HEK293 (cell line): Measurements from ENCODE around the gene CYP2A13.

Experiments used
- CTCF ChIA-PET: fragments of 350-600 bp; formaldehyde crosslinking; extraction: SDS; loops from one replicate; lab custom pipeline; 2021; ENCODE audit warnings: antibody characterized with exemption; lab: Yijun Ruan, JAX
- POLR2A ChIA-PET: fragments of 300-600 bp; formaldehyde crosslinking; extraction: SDS; loops from one replicate; lab custom pipeline; 2020; ENCODE audit warnings: antibody characterized with exemption, inconsistent platforms; lab: Yijun Ruan, JAX
- H3K27ac ChIP-seq: fragments of 200-500 bp; sonication (Bioruptor generic); 2 replicates; pipeline ENCODE4 v1.5.1; 2014; ENCODE audit warnings: low read depth, low read length, control low read depth, inconsistent platforms; ENCODE audit errors: extremely low read depth
- H3K36me3 ChIP-seq, 2 experiments: fragments of 200-500 bp in 1 of 2; sonication (Bioruptor generic) in 1 of 2; 1 replicate in 1 of 2; 2 replicates in 1 of 2; pipeline ENCODE4 v1.5.1; 2014 to 2017; ENCODE audit warnings: inconsistent platforms in 2 of 2, low read length in 2 of 2; ENCODE audit not compliant: control insufficient read depth in 2 of 2, insufficient read depth in 1 of 2
- H3K4me1 ChIP-seq: fragments of 200-500 bp; sonication (Bioruptor generic); 2 replicates; pipeline ENCODE4 v1.5.1; 2014; ENCODE audit warnings: mild to moderate bottlenecking, low read length, inconsistent platforms; ENCODE audit not compliant: control insufficient read depth, insufficient read depth
- H3K4me3 ChIP-seq: 2 replicates; pipeline ENCODE4 v1.5.1; 2011; ENCODE audit warnings: low read depth, mild to moderate bottlenecking, control low read depth, low read length, moderate library complexity
- H3K9me3 ChIP-seq: fragments of 200-500 bp; sonication (Bioruptor generic); 2 replicates; pipeline ENCODE4 v1.5.1; 2014; ENCODE audit warnings: low read depth, low read length, inconsistent platforms; ENCODE audit not compliant: control insufficient read depth, insufficient read depth
- GLI4 ChIP-seq: fragments of 450-650 bp; formaldehyde crosslinking; IDR thresholded peaks from 2 replicates; pipeline ENCODE4 v1.5.1; 2016; ENCODE audit warnings: missing biosample characterization, missing genetic modification characterization
- INSM2 ChIP-seq: fragments of 450-650 bp; formaldehyde crosslinking; IDR thresholded peaks from 2 replicates; pipeline ENCODE4 v1.5.1; 2016; ENCODE audit warnings: missing biosample characterization, missing genetic modification characterization
- OSR2 ChIP-seq: fragments of 450-650 bp; formaldehyde crosslinking; IDR thresholded peaks from 2 replicates; pipeline ENCODE4 v1.5.1; 2016; ENCODE audit warnings: missing biosample characterization, missing genetic modification characterization
- PRDM4 ChIP-seq: fragments of 450-650 bp; formaldehyde crosslinking; IDR thresholded peaks from 2 replicates; pipeline ENCODE4 v1.5.1; 2017; ENCODE audit warnings: missing biosample characterization, missing genetic modification characterization
- SETDB1 ChIP-seq: IDR thresholded peaks from one replicate; pipeline ENCODE4 v1.6.1; 2017; ENCODE audit warnings: mild to moderate bottlenecking, low read length, moderate library complexity, mixed read lengths; ENCODE audit not compliant: insufficient read length
- ZBTB1 ChIP-seq: fragments of 450-650 bp; formaldehyde crosslinking; IDR thresholded peaks from 2 replicates; pipeline ENCODE4 v1.5.1; 2016; ENCODE audit warnings: missing biosample characterization, missing genetic modification characterization
- ZBTB11 ChIP-seq: fragments of 450-650 bp; formaldehyde crosslinking; conservative IDR thresholded peaks from 2 replicates; pipeline ENCODE4 v1.5.1; 2016; ENCODE audit warnings: low read depth, missing biosample characterization, missing genetic modification characterization
- ZFP69B ChIP-seq: fragments of 450-650 bp; formaldehyde crosslinking; IDR thresholded peaks from 2 replicates; pipeline ENCODE4 v1.5.1; 2016; ENCODE audit warnings: missing biosample characterization, missing genetic modification characterization
- ZNF280D ChIP-seq: fragments of 450-650 bp; formaldehyde crosslinking; IDR thresholded peaks from 2 replicates; pipeline ENCODE4 v1.5.1; 2016; ENCODE audit warnings: missing biosample characterization, missing genetic modification characterization
- ZNF335 ChIP-seq: fragments of 450-650 bp; formaldehyde crosslinking; conservative IDR thresholded peaks from 2 replicates; pipeline ENCODE4 v1.5.1; 2016; ENCODE audit warnings: missing biosample characterization, missing genetic modification characterization
- ZNF404 ChIP-seq: fragments of 450-650 bp; formaldehyde crosslinking; IDR thresholded peaks from 2 replicates; pipeline ENCODE4 v1.5.1; 2017; ENCODE audit warnings: missing biosample characterization, missing genetic modification characterization
- ZNF433 ChIP-seq: fragments of 450-650 bp; formaldehyde crosslinking; IDR thresholded peaks from 2 replicates; pipeline ENCODE4 v1.5.1; 2016; ENCODE audit warnings: missing biosample characterization, missing genetic modification characterization, low read depth
- ZNF513 ChIP-seq: fragments of 450-650 bp; IDR thresholded peaks from 2 replicates; pipeline ENCODE4 v1.5.1; 2018; ENCODE audit warnings: missing biosample characterization, missing genetic modification characterization
- ZNF596 ChIP-seq: fragments of 450-650 bp; IDR thresholded peaks from 2 replicates; pipeline ENCODE4 v1.5.0; 2018; ENCODE audit warnings: missing biosample characterization, mild to moderate bottlenecking, missing genetic modification characterization, moderate library complexity
- ZNF626 ChIP-seq: fragments of 450-650 bp; sonication (Bioruptor Pico); formaldehyde crosslinking; IDR thresholded peaks from 2 replicates; pipeline ENCODE4 v1.5.1; 2018; ENCODE audit warnings: missing biosample characterization, missing genetic modification characterization, inconsistent platforms
- ZNF768 ChIP-seq: fragments of 450-650 bp; formaldehyde crosslinking; IDR thresholded peaks from 2 replicates; pipeline ENCODE4 v1.5.1; 2018; ENCODE audit warnings: missing biosample characterization, mild to moderate bottlenecking, missing genetic modification characterization
- ZNF837 ChIP-seq: fragments of 450-650 bp; formaldehyde crosslinking; IDR thresholded peaks from 2 replicates; pipeline ENCODE4 v1.5.1; 2016; ENCODE audit warnings: missing biosample characterization, missing genetic modification characterization

The CYP2A13 gene

GRCh38 chr19:41088151-41088550 is at the start of gene CYP2A13:
Gene CYP2A13 (plus strand): TSS chr19:41088451. CDS start chr19:41088472, 21 bp downstream.
- POLR2A ChIA-PET = no interaction called here
- Histone ChIP-seq H3K27ac (no peak within 1 kb of the TSS), H3K36me3 (no peaks in the 10 kb centered on the region), H3K4me3 (no peak within 1 kb of the TSS), H3K4me1 (no peaks in the 10 kb centered on the region)
- TF ChIP-seq ZFP69B (no peak), ZNF596 (tag by site-specific recombination) (no peak), ZNF768 (no peak), ZBTB11 (tag by site-specific recombination) (no peak), OSR2 (tag by site-specific recombination) (no peak), INSM2 (tag by site-specific recombination) (no peak), ZBTB1 (tag by site-specific recombination) (no peak), ZNF433 (tag by site-specific recombination) (no peak), ZNF404 (tag by site-specific recombination) (no peak), ZNF837 (tag by site-specific recombination) (no peak)
- TF ChIP-seq, all 188 proteins: peak for 0
- no peaks in the 10 kb centered on the region for H3K9me3 ChIP-seq
- CTCF ChIA-PET = no interaction called here

- H3K36me3 ChIP-seq = no peaks in the 10 kb centered on the region
- no peaks in the 10 kb centered on the region for H3K9me3 ChIP-seq
- peak; percentile 67 for TF ChIP-seq SETDB1
- TF ChIP-seq ZNF433 (tag by site-specific recombination) = no peak
- TF ChIP-seq ZNF335 (tag by site-specific recombination) = no peak
- 0 out of 2 replicates have a peak, but pooled peaks have one; percentile 28 for TF ChIP-seq PRDM4
- peak; percentile 79; the same call in 1 of the 2 replicates for TF ChIP-seq ZNF280D
- no peak for TF ChIP-seq ZNF513
- no peak for TF ChIP-seq ZNF626 (tag by site-specific recombination)
- no peak for TF ChIP-seq GLI4 (tag by site-specific recombination)
- H3K27ac ChIP-seq = no peak overlapping the region
- ChIA-PET POLR2A (no interaction called here), CTCF (interaction anchor here (0.6 to 1.4 kb wide), 2 partner anchors 61 to 65 kb away, joined by 3 read pairs; no protein-coding TSS in a partner anchor)
- H3K4me1 ChIP-seq = no peaks in the 10 kb centered on the region
- no peak overlapping the region for H3K4me3 ChIP-seq
Observed at GRCh38 chr19:41039806-41040205, 48.4 kb upstream of the CYP2A13 start.
